Keratinocyte (primary cell): ENCODE results near the gene CIDEB. TPM values are rescaled to one million over a fixed set of nuclear protein-coding genes. Genes with fewer than 3 reads are reported as not detected.

Experiments used
- DNase-seq: peaks from one replicate; pipeline ENCODE4 v3.0.0-alpha.2; 2011; ENCODE audit warnings: low read depth, missing footprints, low spot score
- FAIRE-seq: peaks from 2 replicates; lab custom pipeline; 2011; peaks lifted over from hg19 to GRCh38; lab: Jason Lieb, UNC
- H2AFZ ChIP-seq: 2 replicates; pipeline ENCODE4 v1.6.0; 2012; ENCODE audit warnings: low read length, control low read depth, inconsistent platforms; ENCODE audit not compliant: control insufficient read depth
- H3K27ac ChIP-seq: 2 replicates; pipeline ENCODE4 v1.5.1; 2011; ENCODE audit warnings: low read length; ENCODE audit not compliant: control insufficient read depth, insufficient read depth
- H3K27me3 ChIP-seq: 3 replicates; pipeline ENCODE4 v1.6.0; 2011; ENCODE audit warnings: low read length; ENCODE audit not compliant: control insufficient read depth, insufficient read depth; ENCODE audit errors: extremely low read depth
- H3K36me3 ChIP-seq, 2 experiments: 2 replicates in 1 of 2; 3 replicates in 1 of 2; pipeline ENCODE4 v1.5.1; 2011; ENCODE audit warnings: low read length in 2 of 2, mild to moderate bottlenecking in 1 of 2; ENCODE audit not compliant: control insufficient read depth in 2 of 2, insufficient read depth in 2 of 2; ENCODE audit errors: extremely low read depth in 1 of 2
- H3K4me1 ChIP-seq: 3 replicates; pipeline ENCODE4 v1.5.1; 2011; ENCODE audit warnings: low read length; ENCODE audit not compliant: control insufficient read depth, insufficient read depth; ENCODE audit errors: extremely low read depth
- H3K4me2 ChIP-seq: 3 replicates; pipeline ENCODE4 v1.6.0; 2011; ENCODE audit warnings: low read depth, low read length; ENCODE audit not compliant: control insufficient read depth, insufficient read depth; ENCODE audit errors: extremely low read depth
- H3K4me3 ChIP-seq, 3 experiments: fragments of 200-600 bp in 1 of 3; sonication (generic) in 1 of 3; 2 replicates in 2 of 3; 3 replicates in 1 of 3; pipeline ENCODE4 v1.5.1; 2011 to 2016; ENCODE audit warnings: low read length in 3 of 3, mild to moderate bottlenecking in 3 of 3, control low read depth in 2 of 3, inconsistent platforms in 1 of 3, low read depth in 1 of 3, mixed read lengths in 1 of 3, mixed run types in 1 of 3, moderate library complexity in 1 of 3; ENCODE audit not compliant: control insufficient read depth in 2 of 3, insufficient read depth in 2 of 3; ENCODE audit errors: extremely low read depth in 1 of 3
- H3K79me2 ChIP-seq: 2 replicates; pipeline ENCODE4 v1.6.0; 2012; ENCODE audit warnings: low read length; ENCODE audit not compliant: control insufficient read depth, insufficient read depth
- H3K9ac ChIP-seq: 3 replicates; pipeline ENCODE4 v1.6.0; 2011; ENCODE audit warnings: low read length; ENCODE audit not compliant: control insufficient read depth, insufficient read depth; ENCODE audit errors: extremely low read depth
- H3K9me1 ChIP-seq: 3 replicates; pipeline ENCODE4 v1.6.0; 2011; ENCODE audit warnings: low read length; ENCODE audit not compliant: control insufficient read depth, insufficient read depth; ENCODE audit errors: extremely low read depth
- H3K9me3 ChIP-seq: 2 replicates; pipeline ENCODE4 v1.5.1; 2012; ENCODE audit warnings: low read depth, low read length; ENCODE audit not compliant: control insufficient read depth
- H4K20me1 ChIP-seq: 3 replicates; pipeline ENCODE4 v1.6.0; 2011; ENCODE audit warnings: low read length; ENCODE audit not compliant: control insufficient read depth, insufficient read depth; ENCODE audit errors: extremely low read depth
- CTCF ChIP-seq, 3 experiments: IDR thresholded peaks in 1 of 3; conservative IDR thresholded peaks in 1 of 3; optimal IDR thresholded peaks in 1 of 3; 2 replicates in 2 of 3; 3 replicates in 1 of 3; pipeline versions ENCODE3 to v1.5.1; 2011; ENCODE audit warnings: low read length in 3 of 3, mild to moderate bottlenecking in 3 of 3, moderate library complexity in 2 of 3, control low read depth in 1 of 3, inconsistent platforms in 1 of 3; ENCODE audit not compliant: insufficient read depth in 2 of 3; ENCODE audit errors: extremely low read depth in 1 of 3
- EZH2 ChIP-seq: IDR thresholded peaks from one replicate; pipeline ENCODE4 v1.6.1; 2012; ENCODE audit warnings: inconsistent platforms, mild to moderate bottlenecking, low read length, moderate library complexity
- dilution Hi-C: fragments of 300-500 bp; cut with MboI; formaldehyde crosslinking; loops from one replicate; pipeline ENCODE4 v1.7.0; 2020; ENCODE audit warnings: low sequenced_read_pairs; ENCODE audit not compliant: extremely low pct_ligation_motif_present
- polyA plus RNA-seq, 5 experiments: library from polyadenylated mRNA; depleted of rRNA in 3 of 5; stranded (reverse) in 3 of 5; stranded (forward) in 1 of 5; unstranded in 1 of 5; fragments of >200 nt; gene quantifications; 1 replicate in 1 of 5; 2 replicates in 3 of 5; 3 replicates in 1 of 5; pipeline versions ENCODE4 v1.2.1 to v1.2.3, GENCODE V29; 2011 to 2012; ENCODE audit warnings: missing spikeins in 2 of 5, low read depth in 1 of 5, low replicate concordance in 1 of 5

Gene CIDEB
- polyA plus RNA-seq, 1 donor (not counting 4 experiments of a cell fraction or from before 2014, with no cell fraction given): 3.7 TPM

- peaks cover 46% of the 10 kb centered on the region for H3K4me1 ChIP-seq
- H3K4me2 ChIP-seq: peak overlapping the region; percentile 35
- DNase-seq: no peak
- TF ChIP-seq CTCF (optimal IDR thresholded peaks at IDR 0.05 in 1 of 3, IDR thresholded peaks at IDR 0.05 in 1 of 3, conservative IDR thresholded peaks at IDR 0.05 in 1 of 3; ENCODE audit: extremely low read depth in 1 of 3, insufficient read depth in 2 of 3, low read length in 3 of 3): no peak
- TF ChIP-seq EZH2: no peak
- H3K27ac ChIP-seq: peak overlapping the region; percentile 24
- no peaks in the 10 kb centered on the region for H3K79me2 ChIP-seq
- H4K20me1 ChIP-seq: no peaks in the 10 kb centered on the region
- H3K4me3 ChIP-seq: no peak overlapping the region
- dilution Hi-C loops: no loop called here
- H3K9me1 ChIP-seq: peaks cover 2% of the 10 kb centered on the region
- no peak overlapping the region for H3K9ac ChIP-seq
- FAIRE-seq: no peak
- peaks cover 3% of the 10 kb centered on the region for H3K27me3 ChIP-seq
- H3K36me3 ChIP-seq: peaks cover 3 to 4% of the 10 kb centered on the region in 2 experiments
- H3K9me3 ChIP-seq: no peaks in the 10 kb centered on the region
- no peak overlapping the region for H2AFZ ChIP-seq
Measured at GRCh38 chr14:24316597-24316950, 8.8 kb upstream of the CIDEB start.

GRCh38 chr14:24315807-24316596, 8.2 kb upstream of the CIDEB start:
- H3K4me3 ChIP-seq: no peak overlapping the region
- FAIRE-seq: no peak
- H3K4me1 ChIP-seq: peaks cover 51% of the 10 kb centered on the region

More at GRCh38 chr14:24315807-24316596, 8.2 kb upstream of the CIDEB start:
- H3K9me3 ChIP-seq: no peaks in the 10 kb centered on the region
- H4K20me1 ChIP-seq: no peaks in the 10 kb centered on the region
- H3K79me2 ChIP-seq: no peaks in the 10 kb centered on the region
- H3K9ac ChIP-seq: no peak overlapping the region
- TF ChIP-seq CTCF (optimal IDR thresholded peaks at IDR 0.05 in 1 of 3, IDR thresholded peaks at IDR 0.05 in 1 of 3, conservative IDR thresholded peaks at IDR 0.05 in 1 of 3; ENCODE audit: extremely low read depth in 1 of 3, insufficient read depth in 2 of 3, low read length in 3 of 3): peak in 1 of 3 experiments; percentile 14
- TF ChIP-seq EZH2: no peak
- dilution Hi-C loops: no loop called here
- peak overlapping the region; percentile 24 for H3K27ac ChIP-seq
- H3K27me3 ChIP-seq: peaks cover 3% of the 10 kb centered on the region
- no peak overlapping the region for H2AFZ ChIP-seq
- H3K9me1 ChIP-seq: peaks cover 2% of the 10 kb centered on the region
- H3K36me3 ChIP-seq: peaks cover 3 to 4% of the 10 kb centered on the region in 2 experiments
- no peak for DNase-seq
- H3K4me2 ChIP-seq: peak overlapping the region; percentile 42
